A549 (cell line): Measurements from ENCODE around the gene THADA. TPM values are rescaled to one million over a fixed set of nuclear protein-coding genes. Genes with fewer than 3 reads are reported as not detected.

Experiments
- ATAC-seq, 2 experiments: fragments of 200-7000 bp in 1 of 2; fragments of >200 bp in 1 of 2; cut with Nextera tagmentation in 1 of 2; cut with Tn5 transposase in 1 of 2; 3 replicates each; pipeline versions ENCODE4 v1.8.0 to v1.9.1; 2018 to 2020; ENCODE audit warnings: mild to moderate bottlenecking in 1 of 2, moderate library complexity in 1 of 2
- CTCF ChIA-PET: fragments of 300-600 bp; sonication (Branson Sonifier 250); formaldehyde crosslinking; extraction: SDS; loops from one replicate; lab custom pipeline; 2021; ENCODE audit warnings: antibody characterized with exemption, inconsistent platforms; lab: Yijun Ruan, JAX
- POLR2A ChIA-PET: fragments of 350-600 bp; formaldehyde crosslinking; extraction: SDS; loops from one replicate; lab custom pipeline; 2021; ENCODE audit warnings: antibody characterized with exemption, inconsistent platforms; lab: Yijun Ruan, JAX
- DNase-seq, 2 experiments: peaks; one replicate each; pipeline versions ENCODE4 v3.0.0 to v3.0.0-alpha.2; 2011 to 2016; ENCODE audit warnings: low read depth in 1 of 2, low spot score in 1 of 2
- FAIRE-seq: peaks from 2 replicates; lab custom pipeline; 2011; peaks lifted over from hg19 to GRCh38; lab: Jason Lieb, UNC
- H3K27ac ChIP-seq, 2 experiments: fragments of >200 bp; sonication (Bioruptor Twin); formaldehyde crosslinking; 3 replicates each; pipeline ENCODE4 v1.5.1; 2016 to 2017
- H3K4me1 ChIP-seq: fragments of >200 bp; sonication (Bioruptor Twin); formaldehyde crosslinking; 3 replicates; pipeline ENCODE4 v1.6.1; 2016
- H3K4me2 ChIP-seq: fragments of >200 bp; sonication (Bioruptor Twin); formaldehyde crosslinking; 3 replicates; pipeline ENCODE4 v1.6.1; 2016
- H3K4me3 ChIP-seq: fragments of >200 bp; sonication (Bioruptor Twin); formaldehyde crosslinking; 3 replicates; pipeline ENCODE4 v1.5.1; 2016
- H3K9me3 ChIP-seq: fragments of >200 bp; sonication (Bioruptor Twin); formaldehyde crosslinking; 3 replicates; pipeline ENCODE4 v1.6.1; 2016
- ATOH8 ChIP-seq: fragments of 250-450 bp; sonication (Bioruptor Pico); IDR thresholded peaks from 2 replicates; pipeline ENCODE4 v1.5.0; 2020; ENCODE audit warnings: low read depth, mild to moderate bottlenecking, moderate library complexity
- CBX8 ChIP-seq: fragments of 200-600 bp; sonication (generic); IDR thresholded peaks from 2 replicates; pipeline ENCODE4 v1.6.1; 2016
- CEBPB ChIP-seq, 2 experiments: fragments of >200 bp in 1 of 2; sonication (Bioruptor Twin) in 1 of 2; formaldehyde crosslinking in 1 of 2; IDR thresholded peaks; 2 replicates each; pipeline ENCODE4 v1.6.1; 2012 to 2016
- CHD2 ChIP-seq: fragments of 150-350 bp; IDR thresholded peaks from 2 replicates; pipeline ENCODE4 v1.6.1; 2014; ENCODE audit warnings: low read length; ENCODE audit not compliant: partially characterized antibody
- CHD4 ChIP-seq: fragments of 200-600 bp; sonication (generic); IDR thresholded peaks from 2 replicates; pipeline ENCODE4 v1.6.1; 2016; ENCODE audit warnings: antibody characterized with exemption, mild to moderate bottlenecking, borderline replicate concordance
- E2F6 ChIP-seq: IDR thresholded peaks from 2 replicates; pipeline ENCODE4 v1.6.1; 2012; ENCODE audit warnings: low read depth, borderline replicate concordance
- EP300 ChIP-seq, 2 experiments: fragments of >200 bp; sonication (Bioruptor Twin); formaldehyde crosslinking; IDR thresholded peaks; 2 replicates in 1 of 2; 3 replicates in 1 of 2; pipeline ENCODE4 v1.6.1; 2016 to 2017
- FOXS1 ChIP-seq: fragments of 250-450 bp; sonication (Bioruptor Pico); IDR thresholded peaks from 2 replicates; pipeline ENCODE4 v1.5.0; 2020; ENCODE audit warnings: mild to moderate bottlenecking, moderate library complexity
- HMGXB4 ChIP-seq: fragments of 250-450 bp; sonication (Bioruptor Pico); IDR thresholded peaks from 2 replicates; pipeline ENCODE4 v1.5.0; 2021; ENCODE audit warnings: mild to moderate bottlenecking, moderate library complexity, borderline replicate concordance
- JUN ChIP-seq, 2 experiments: fragments of >200 bp; sonication (Bioruptor Twin); formaldehyde crosslinking; IDR thresholded peaks; 2 replicates in 1 of 2; 3 replicates in 1 of 2; pipeline ENCODE4 v1.6.1; 2016 to 2017
- NFE2L2 ChIP-seq: fragments of 150-350 bp; conservative IDR thresholded peaks from 2 replicates; pipeline ENCODE4 v1.6.1; 2014; ENCODE audit warnings: low read length
- RAD21 ChIP-seq, 2 experiments: fragments of >200 bp in 1 of 2; sonication (Bioruptor Twin) in 1 of 2; formaldehyde crosslinking in 1 of 2; IDR thresholded peaks in 1 of 2; conservative IDR thresholded peaks in 1 of 2; 2 replicates in 1 of 2; 3 replicates in 1 of 2; pipeline ENCODE4 v1.6.1; 2012 to 2018; ENCODE audit warnings: inconsistent platforms in 1 of 2
- REST ChIP-seq: fragments of 200-600 bp; sonication (generic); IDR thresholded peaks from 2 replicates; pipeline ENCODE4 v1.6.1; 2016; ENCODE audit warnings: antibody characterized with exemption, mild to moderate bottlenecking, moderate library complexity
- WGBS: methylation state at CpG from one replicate; pipeline ENCODE4 v1.1.6; 2017; ENCODE audit errors: missing lambda C conversion rate; 5-methylcytosine and 5-hydroxymethylcytosine counted together
- polyA plus RNA-seq, 4 experiments: library from polyadenylated mRNA; depleted of rRNA in 3 of 4; stranded (reverse); fragments of >200 nt; fragmentation: RNase III in 1 of 4; extraction: RNeasy Plus Mini Kit Qiagen cat#74134 plus additional on column Dnase treatment in 1 of 4; gene quantifications; 2 replicates in 3 of 4; 3 replicates in 1 of 4; pipeline ENCODE4 v1.2.3, GENCODE V29; 2011 to 2017
- TF ChIP-seq, protein P1 (sequence below): fragments of >200 bp; sonication (Bioruptor Twin); formaldehyde crosslinking; IDR thresholded peaks from 3 replicates; pipeline ENCODE4 v1.6.1; 2016
- TF ChIP-seq, protein P2 (sequence below): IDR thresholded peaks from 2 replicates; pipeline ENCODE4 v1.6.1; 2012

The THADA gene
- polyA plus RNA-seq, 2 of the 4 experiments (the other 2 are of a cell fraction): 21.8 to 37.9 TPM

DNA sequence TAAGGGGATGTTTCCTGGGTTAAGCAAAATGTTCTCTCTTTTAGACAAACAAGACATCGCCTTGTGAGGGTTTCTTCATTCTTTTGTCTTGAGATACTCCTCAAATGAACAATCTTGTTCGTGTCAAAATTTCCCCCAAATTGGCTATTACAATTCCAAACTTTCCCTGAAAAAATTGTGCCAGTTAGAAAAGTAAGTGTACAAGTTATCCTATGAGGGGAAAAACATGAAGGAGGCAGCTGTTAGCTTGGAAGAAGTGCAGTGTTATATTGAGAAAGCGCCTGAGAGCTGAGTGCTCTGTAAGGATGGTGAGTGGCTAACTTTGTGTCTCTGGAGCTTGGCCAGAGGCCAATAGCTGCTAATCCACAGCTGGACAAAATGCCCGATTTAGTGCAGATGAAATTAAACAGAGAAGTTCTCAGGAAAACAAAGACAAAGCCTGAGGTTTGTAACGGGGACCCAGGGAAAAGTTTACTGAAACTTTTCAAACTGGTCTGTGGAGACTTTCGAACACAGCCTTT lies 27.2 kb upstream of the THADA start (continued):
- TF ChIP-seq, protein P1, sequence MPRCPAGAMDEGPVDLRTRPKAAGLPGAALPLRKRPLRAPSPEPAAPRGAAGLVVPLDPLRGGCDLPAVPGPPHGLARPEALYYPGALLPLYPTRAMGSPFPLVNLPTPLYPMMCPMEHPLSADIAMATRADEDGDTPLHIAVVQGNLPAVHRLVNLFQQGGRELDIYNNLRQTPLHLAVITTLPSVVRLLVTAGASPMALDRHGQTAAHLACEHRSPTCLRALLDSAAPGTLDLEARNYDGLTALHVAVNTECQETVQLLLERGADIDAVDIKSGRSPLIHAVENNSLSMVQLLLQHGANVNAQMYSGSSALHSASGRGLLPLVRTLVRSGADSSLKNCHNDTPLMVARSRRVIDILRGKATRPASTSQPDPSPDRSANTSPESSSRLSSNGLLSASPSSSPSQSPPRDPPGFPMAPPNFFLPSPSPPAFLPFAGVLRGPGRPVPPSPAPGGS: no peak
- TF ChIP-seq HMGXB4 (CRISPR knock-in tag) (no peak), EP300 (IDR thresholded peaks at IDR 0.05) (no peak)
- TF ChIP-seq, protein P2, sequence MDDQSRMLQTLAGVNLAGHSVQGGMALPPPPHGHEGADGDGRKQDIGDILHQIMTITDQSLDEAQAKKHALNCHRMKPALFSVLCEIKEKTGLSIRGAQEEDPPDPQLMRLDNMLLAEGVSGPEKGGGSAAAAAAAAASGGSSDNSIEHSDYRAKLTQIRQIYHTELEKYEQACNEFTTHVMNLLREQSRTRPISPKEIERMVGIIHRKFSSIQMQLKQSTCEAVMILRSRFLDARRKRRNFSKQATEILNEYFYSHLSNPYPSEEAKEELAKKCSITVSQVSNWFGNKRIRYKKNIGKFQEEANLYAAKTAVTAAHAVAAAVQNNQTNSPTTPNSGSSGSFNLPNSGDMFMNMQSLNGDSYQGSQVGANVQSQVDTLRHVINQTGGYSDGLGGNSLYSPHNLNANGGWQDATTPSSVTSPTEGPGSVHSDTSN: no peak

DNA sequence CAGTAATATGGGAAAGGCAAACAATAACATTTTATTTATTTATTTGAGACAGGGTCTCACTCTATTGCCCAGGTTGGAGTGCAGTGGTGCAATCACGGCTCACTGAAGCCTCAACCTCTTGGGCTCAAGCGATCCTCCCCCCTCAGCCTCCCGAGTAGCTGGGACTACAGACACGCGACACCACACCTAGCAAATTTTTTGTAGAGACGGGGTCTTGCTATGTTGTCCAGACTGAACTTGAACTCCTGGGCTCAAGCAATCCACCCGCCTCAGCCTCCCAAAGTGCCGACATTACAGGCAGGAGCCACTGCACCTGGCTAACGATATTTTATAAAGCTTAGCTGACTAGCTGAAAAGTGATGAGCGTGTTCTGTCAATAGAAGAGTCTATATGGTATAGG lies 23.7 kb upstream of the THADA start:
- ChIA-PET POLR2A (no interaction called here), CTCF (interaction anchor here (0.6 to 1.5 kb wide), 3 partner anchors 8 to 807 kb away, joined by 4 to 5 read pairs (median 5); no protein-coding TSS in a partner anchor)
- no peak for TF ChIP-seq ATOH8 (CRISPR knock-in tag)
- TF ChIP-seq NFE2L2: no peak
- no peak for TF ChIP-seq E2F6
- no peak for TF ChIP-seq CEBPB (IDR thresholded peaks at IDR 0.05)
- TF ChIP-seq CHD4: no peak
- no peak for TF ChIP-seq RAD21 (conservative IDR thresholded peaks at IDR 0.05 in 1 of 2, IDR thresholded peaks at IDR 0.05 in 1 of 2)
- TF ChIP-seq, protein P1: no peak
- TF ChIP-seq FOXS1 (CRISPR knock-in tag): no peak
- TF ChIP-seq CHD2: no peak
- no peak for TF ChIP-seq REST
- TF ChIP-seq CBX8: no peak
- TF ChIP-seq JUN (IDR thresholded peaks at IDR 0.05): no peak
- ATAC-seq (no peak), FAIRE-seq (no peak), DNase-seq (no peak)
- no peaks in the 10 kb centered on the region for H3K4me1 ChIP-seq
- H3K9me3 ChIP-seq: no peaks in the 10 kb centered on the region
- no peak overlapping the region for H3K27ac ChIP-seq
- 83% methylated on average over 10 of the region's 10 CpGs for WGBS
- no peak overlapping the region for H3K4me3 ChIP-seq
- no peak overlapping the region for H3K4me2 ChIP-seq
